Activated CD4-positive, alpha-beta T cell treated with anti-CD3 and anti-CD28 coated beads, Interleukin-2, amount 10 ng/mL, durations not matched to agents 7 days and 5 days (primary cell): Measurements from ENCODE around the gene ZFHX3. TPM values are rescaled to one million over a fixed set of nuclear protein-coding genes. Genes with fewer than 3 reads are reported as not detected.

Experiments used
- CTCF ChIA-PET: fragments of 350-600 bp; sonication (Branson Sonifier 250); formaldehyde crosslinking; loops from one replicate; lab custom pipeline; 2021; ENCODE audit warnings: antibody characterized with exemption; lab: Charles Lee
- POLR2A ChIA-PET: fragments of 350-600 bp; sonication (Branson Sonifier 250); formaldehyde crosslinking; loops from one replicate; lab custom pipeline; 2021; ENCODE audit warnings: antibody characterized with exemption; lab: Charles Lee
- DNase-seq: peaks from one replicate; pipeline ENCODE4 v3.0.0-alpha.2; 2020
- H3K27ac Mint-ChIP-seq: one replicate; pipeline ENCODE4 v1.8.0; 2021; ENCODE audit warnings: mild to moderate bottlenecking, moderate library complexity, mixed read lengths
- H3K27me3 Mint-ChIP-seq: one replicate; pipeline ENCODE4 v1.8.0; 2021; ENCODE audit warnings: mixed read lengths
- H3K36me3 Mint-ChIP-seq: one replicate; pipeline ENCODE4 v1.8.0; 2021; ENCODE audit warnings: low read depth, mixed read lengths
- H3K4me1 Mint-ChIP-seq: one replicate; pipeline ENCODE4 v1.8.0; 2021; ENCODE audit warnings: mixed read lengths
- H3K4me3 Mint-ChIP-seq: one replicate; pipeline ENCODE4 v1.8.0; 2021; ENCODE audit warnings: mild to moderate bottlenecking, moderate library complexity, mixed read lengths
- H3K9me3 Mint-ChIP-seq: one replicate; pipeline ENCODE4 v1.8.0; 2021; ENCODE audit warnings: mixed read lengths
- total RNA-seq, 2 experiments: library from RNA; stranded (reverse); gene quantifications; one replicate each; pipeline ENCODE4 v1.2.3, GENCODE V29; 2021

Gene ZFHX3
- total RNA-seq, 2 experiments from 2014 or later = 1.5 to 1.6 TPM

- Mint-ChIP-seq H3K27ac (no peak overlapping the region), H3K4me3 (no peak overlapping the region), H3K9me3 (no peaks in the 10 kb centered on the region), H3K4me1 (no peaks in the 10 kb centered on the region), H3K36me3 (no peaks in the 10 kb centered on the region), H3K27me3 (no peaks in the 10 kb centered on the region)
- CTCF ChIA-PET = interaction anchor here (1.2 to 1.9 kb wide), 2 partner anchors 24 to 60 kb away, joined by 3 to 4 read pairs; no protein-coding TSS in a partner anchor
- DNase-seq = no peak
- POLR2A ChIA-PET = no interaction called here
These were observed 73.7 kb downstream of the ZFHX3 start for GRCh38 chr16:72974142-72974769.

GRCh38 chr16:72972878-72973571 lies 74.9 kb downstream of the ZFHX3 start:
- Mint-ChIP-seq H3K4me3 (no peak overlapping the region), H3K9me3 (no peaks in the 10 kb centered on the region), H3K36me3 (no peaks in the 10 kb centered on the region), H3K27ac (no peak overlapping the region), H3K27me3 (no peaks in the 10 kb centered on the region), H3K4me1 (no peaks in the 10 kb centered on the region)
- no peak for DNase-seq
- CTCF ChIA-PET = interaction anchor here (1.2 to 1.9 kb wide), 2 partner anchors 23 to 59 kb away, joined by 3 to 4 read pairs; no protein-coding TSS in a partner anchor
- POLR2A ChIA-PET = interaction anchor here (0.6 kb wide), 1 partner anchor 40 kb away, joined by 6 read pairs; no protein-coding TSS in a partner anchor

- Mint-ChIP-seq H3K27ac (no peak overlapping the region), H3K4me1 (no peaks in the 10 kb centered on the region), H3K27me3 (no peaks in the 10 kb centered on the region), H3K36me3 (no peaks in the 10 kb centered on the region), H3K9me3 (no peaks in the 10 kb centered on the region), H3K4me3 (no peak overlapping the region)
- ChIA-PET CTCF (no interaction called here), POLR2A (no interaction called here)
- DNase-seq = no peak
These were observed 76.6 kb downstream of the ZFHX3 start for GRCh38 chr16:72971370-72971769.

- Mint-ChIP-seq H3K36me3 (no peaks in the 10 kb centered on the region), H3K4me3 (no peak overlapping the region), H3K4me1 (no peaks in the 10 kb centered on the region), H3K27me3 (no peaks in the 10 kb centered on the region), H3K27ac (no peak overlapping the region), H3K9me3 (no peaks in the 10 kb centered on the region)
- ChIA-PET POLR2A (no interaction called here), CTCF (no interaction called here)
- no peak for DNase-seq
These were observed 77.3 kb downstream of the ZFHX3 start for GRCh38 chr16:72970656-72971055.

GRCh38 chr16:72969812-72970211 lies 78.1 kb downstream of the ZFHX3 start:
- Mint-ChIP-seq H3K4me3 (no peak overlapping the region), H3K4me1 (no peaks in the 10 kb centered on the region), H3K27me3 (no peaks in the 10 kb centered on the region)

GRCh38 chr16:72969146-72969545 lies 78.8 kb downstream of the ZFHX3 start:
- CTCF ChIA-PET = no interaction called here
- H3K36me3 Mint-ChIP-seq = no peaks in the 10 kb centered on the region

More at GRCh38 chr16:72969812-72970211, 78.1 kb downstream of the ZFHX3 start:
- CTCF ChIA-PET = no interaction called here
- no peak for DNase-seq
- Mint-ChIP-seq H3K27ac (no peak overlapping the region), H3K9me3 (no peaks in the 10 kb centered on the region), H3K36me3 (no peaks in the 10 kb centered on the region)
- POLR2A ChIA-PET = no interaction called here

GRCh38 chr16:72967941-72968340 lies 80.0 kb downstream of the ZFHX3 start:
- Mint-ChIP-seq H3K4me1 (no peaks in the 10 kb centered on the region), H3K36me3 (no peaks in the 10 kb centered on the region), H3K27me3 (no peaks in the 10 kb centered on the region), H3K4me3 (no peak overlapping the region), H3K27ac (no peak overlapping the region), H3K9me3 (no peaks in the 10 kb centered on the region)
- no peak for DNase-seq
- POLR2A ChIA-PET = no interaction called here
- CTCF ChIA-PET = no interaction called here

More at GRCh38 chr16:72969146-72969545, 78.8 kb downstream of the ZFHX3 start:
- Mint-ChIP-seq H3K27ac (no peak overlapping the region), H3K9me3 (no peaks in the 10 kb centered on the region), H3K27me3 (no peaks in the 10 kb centered on the region), H3K4me3 (no peak overlapping the region), H3K4me1 (no peaks in the 10 kb centered on the region)
- no peak for DNase-seq
- POLR2A ChIA-PET = no interaction called here

- ChIA-PET CTCF (interaction anchor here (0.6 kb wide), 1 partner anchor 618 kb away, joined by 3 read pairs; no protein-coding TSS in a partner anchor), POLR2A (no interaction called here)
- no peaks in the 10 kb centered on the region for H3K27me3 Mint-ChIP-seq
- no peak for DNase-seq
- no peaks in the 10 kb centered on the region for H3K36me3 Mint-ChIP-seq
- H3K9me3 Mint-ChIP-seq = no peaks in the 10 kb centered on the region
- H3K4me3 Mint-ChIP-seq = no peak overlapping the region
- H3K4me1 Mint-ChIP-seq = no peaks in the 10 kb centered on the region
- no peak overlapping the region for H3K27ac Mint-ChIP-seq
These were observed 84.2 kb downstream of the ZFHX3 start for GRCh38 chr16:72963533-72964315.

GRCh38 chr16:72962347-72962746 lies 85.6 kb downstream of the ZFHX3 start:
- H3K4me1 Mint-ChIP-seq = no peaks in the 10 kb centered on the region
- CTCF ChIA-PET = no interaction called here
- no peak overlapping the region for H3K4me3 Mint-ChIP-seq
- no peak overlapping the region for H3K27ac Mint-ChIP-seq
- no peaks in the 10 kb centered on the region for H3K36me3 Mint-ChIP-seq
- no peak for DNase-seq
- no peaks in the 10 kb centered on the region for H3K27me3 Mint-ChIP-seq
- POLR2A ChIA-PET = no interaction called here
- peaks cover 2% of the 10 kb centered on the region for H3K9me3 Mint-ChIP-seq

- H3K4me1 Mint-ChIP-seq = no peaks in the 10 kb centered on the region
- peaks cover 4% of the 10 kb centered on the region for H3K9me3 Mint-ChIP-seq
- no peaks in the 10 kb centered on the region for H3K27me3 Mint-ChIP-seq
- no peak overlapping the region for H3K4me3 Mint-ChIP-seq
- no peak for DNase-seq
- H3K27ac Mint-ChIP-seq = no peak overlapping the region
- H3K36me3 Mint-ChIP-seq = no peaks in the 10 kb centered on the region
- CTCF ChIA-PET = no interaction called here
- POLR2A ChIA-PET = no interaction called here
These were observed 86.1 kb downstream of the ZFHX3 start for GRCh38 chr16:72961863-72962262.

- ChIA-PET POLR2A (no interaction called here), CTCF (interaction anchor here (0.6 kb wide), 1 partner anchor 1700 kb away, joined by 3 read pairs; no protein-coding TSS in a partner anchor)
- Mint-ChIP-seq H3K27ac (no peak overlapping the region), H3K27me3 (no peaks in the 10 kb centered on the region), H3K4me3 (no peak overlapping the region), H3K36me3 (no peaks in the 10 kb centered on the region), H3K9me3 (peaks cover 4% of the 10 kb centered on the region), H3K4me1 (no peaks in the 10 kb centered on the region)
- peak; percentile 7 for DNase-seq
These were observed 86.7 kb downstream of the ZFHX3 start for GRCh38 chr16:72961115-72961832.

- ChIA-PET POLR2A (no interaction called here), CTCF (no interaction called here)
These were observed 87.8 kb downstream of the ZFHX3 start for GRCh38 chr16:72960101-72960500.

More at GRCh38 chr16:72960101-72960500, 87.8 kb downstream of the ZFHX3 start:
- Mint-ChIP-seq H3K4me3 (no peak overlapping the region), H3K27me3 (no peaks in the 10 kb centered on the region), H3K27ac (no peak overlapping the region), H3K36me3 (no peaks in the 10 kb centered on the region), H3K4me1 (no peaks in the 10 kb centered on the region), H3K9me3 (peaks cover 4% of the 10 kb centered on the region)
- DNase-seq = no peak
